CD4-positive, alpha-beta T cell (primary cell): Measurements from ENCODE around the gene CD47. TPM values are rescaled to one million over a fixed set of nuclear protein-coding genes. Genes with fewer than 3 reads are reported as not detected.

Experiments used
- ATAC-seq: fragments of 200-7000 bp; cut with Tn5 transposase; one replicate; pipeline ENCODE4 v1.10.0; 2022; ENCODE audit warnings: mild to moderate bottlenecking; ENCODE audit not compliant: poor library complexity
- CTCF ChIA-PET: fragments of 350-600 bp; sonication (Branson Sonifier 250); formaldehyde crosslinking; loops from one replicate; lab custom pipeline; 2021; ENCODE audit warnings: antibody characterized with exemption, inconsistent platforms; lab: Charles Lee
- POLR2A ChIA-PET: fragments of 350-600 bp; sonication (Branson Sonifier 250); formaldehyde crosslinking; loops from one replicate; lab custom pipeline; 2021; ENCODE audit warnings: antibody characterized with exemption, inconsistent platforms; lab: Charles Lee
- DNase-seq, 14 experiments: peaks; one replicate each; pipeline ENCODE4 v3.0.0-alpha.2; 2013 to 2020; ENCODE audit warnings: mixed read lengths in 2 of 14
- H3K27ac ChIP-seq, 2 donors: one replicate each; pipeline versions ENCODE4 v1.5.1 to v1.7.0; 2013; ENCODE audit warnings: low read length in 2 of 2, low read depth in 1 of 2, mild to moderate bottlenecking in 1 of 2
- H3K27me3 ChIP-seq, 2 experiments: 1 replicate in 1 of 2; 2 replicates in 1 of 2; pipeline versions ENCODE4 v1.6.1 to v1.7.0; 2013; ENCODE audit warnings: low read length in 2 of 2, control low read depth in 1 of 2, mild to moderate bottlenecking in 1 of 2, moderate library complexity in 1 of 2; ENCODE audit not compliant: insufficient read depth in 2 of 2, control insufficient read depth in 1 of 2
- H3K36me3 ChIP-seq: one replicate; pipeline ENCODE4 v1.6.1; 2013; ENCODE audit warnings: low read length, control low read depth; ENCODE audit not compliant: insufficient read depth
- H3K4me1 ChIP-seq: one replicate; pipeline ENCODE4 v1.6.1; 2013; ENCODE audit warnings: low read length, control low read depth; ENCODE audit not compliant: insufficient read depth
- H3K4me3 ChIP-seq: one replicate; pipeline ENCODE4 v1.5.1; 2013; ENCODE audit warnings: mild to moderate bottlenecking, low read length, moderate library complexity
- H3K9me3 ChIP-seq, 2 experiments: 1 replicate in 1 of 2; 2 replicates in 1 of 2; pipeline versions ENCODE4 v1.6.1 to v1.7.0; 2013; ENCODE audit warnings: low read length in 2 of 2, mild to moderate bottlenecking in 2 of 2, control low read depth in 1 of 2, moderate library complexity in 1 of 2; ENCODE audit not compliant: control insufficient read depth in 1 of 2, insufficient read depth in 1 of 2
- H3K27ac Mint-ChIP-seq: one replicate; pipeline ENCODE4 v1.8.0; 2020; ENCODE audit warnings: mixed read lengths
- H3K27me3 Mint-ChIP-seq: one replicate; pipeline ENCODE4 v1.8.0; 2021; ENCODE audit warnings: mixed read lengths
- H3K36me3 Mint-ChIP-seq: one replicate; pipeline ENCODE4 v1.8.0; 2021; ENCODE audit warnings: low read depth, mixed read lengths
- H3K4me1 Mint-ChIP-seq: one replicate; pipeline ENCODE4 v1.8.0; 2021; ENCODE audit warnings: low read depth, mixed read lengths
- H3K4me3 Mint-ChIP-seq: one replicate; pipeline ENCODE4 v1.8.0; 2020; ENCODE audit warnings: mild to moderate bottlenecking, mixed read lengths
- H3K9me3 Mint-ChIP-seq: one replicate; pipeline ENCODE4 v1.8.0; 2020; ENCODE audit warnings: mixed read lengths
- intact Hi-C, 2 experiments: fragments of 100-400 bp; cut with DNase I in 1 of 2; cut with micrococcal nuclease in 1 of 2; formaldehyde crosslinking; loops; one replicate each; pipeline versions ENCODE4 v1.15.1 to v1.9.0; 2023 to 2025; cut with DNase I, micrococcal nuclease
- total RNA-seq, 174 experiments: library from RNA in 2 of 174; stranded (reverse) in 2 of 174; gene quantifications; one replicate each; pipeline ENCODE4 v1.2.3 and lab custom pipeline; 2021 to 2026
- TF ChIP-seq, protein P1 (sequence below): fragments of 200-600 bp; IDR thresholded peaks from one replicate; pipeline ENCODE4 v1.8.0; 2022; ENCODE audit warnings: antibody characterized with exemption, mild to moderate bottlenecking

Gene CD47
- total RNA-seq, 2 experiments from 2014 or later, result 166 to 170 TPM

DNA sequence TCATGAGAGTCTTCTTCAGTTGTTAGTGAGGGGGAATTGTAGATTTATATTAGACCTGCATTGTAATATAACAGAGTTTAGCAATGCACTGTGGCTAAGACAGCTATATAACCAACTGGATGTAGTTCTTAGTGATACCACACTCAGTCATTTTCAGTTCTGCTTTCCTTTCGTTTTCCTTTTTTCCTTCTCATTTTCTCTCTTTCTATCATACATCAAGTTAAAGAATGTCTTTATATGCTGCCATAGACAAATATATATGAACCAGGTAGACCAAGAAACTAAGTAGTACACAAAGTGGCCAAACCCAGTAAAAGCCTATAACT, 43.7 kb upstream of the CD47 start:
- Mint-ChIP-seq H3K36me3 (peaks cover 78% of the 10 kb centered on the region), H3K27me3 (no peaks in the 10 kb centered on the region), H3K4me1 (peaks cover 87% of the 10 kb centered on the region), H3K9me3 (no peaks in the 10 kb centered on the region), H3K4me3 (peak overlapping the region; percentile 75), H3K27ac (peak overlapping the region; percentile 82)
- H3K27me3 ChIP-seq, result no peaks in the 10 kb centered on the region
- no peak overlapping the region for H3K27ac ChIP-seq
- peak; percentile 39 for ATAC-seq
- CTCF ChIA-PET, result no interaction called here
- POLR2A ChIA-PET, result interaction anchor here (0.6 to 3.3 kb wide), 7 partner anchors 9 to 49 kb away, joined by 3 to 14 read pairs (median 4); no protein-coding TSS in a partner anchor
- intact Hi-C loops, result no loop called here
- TF ChIP-seq, protein P1, sequence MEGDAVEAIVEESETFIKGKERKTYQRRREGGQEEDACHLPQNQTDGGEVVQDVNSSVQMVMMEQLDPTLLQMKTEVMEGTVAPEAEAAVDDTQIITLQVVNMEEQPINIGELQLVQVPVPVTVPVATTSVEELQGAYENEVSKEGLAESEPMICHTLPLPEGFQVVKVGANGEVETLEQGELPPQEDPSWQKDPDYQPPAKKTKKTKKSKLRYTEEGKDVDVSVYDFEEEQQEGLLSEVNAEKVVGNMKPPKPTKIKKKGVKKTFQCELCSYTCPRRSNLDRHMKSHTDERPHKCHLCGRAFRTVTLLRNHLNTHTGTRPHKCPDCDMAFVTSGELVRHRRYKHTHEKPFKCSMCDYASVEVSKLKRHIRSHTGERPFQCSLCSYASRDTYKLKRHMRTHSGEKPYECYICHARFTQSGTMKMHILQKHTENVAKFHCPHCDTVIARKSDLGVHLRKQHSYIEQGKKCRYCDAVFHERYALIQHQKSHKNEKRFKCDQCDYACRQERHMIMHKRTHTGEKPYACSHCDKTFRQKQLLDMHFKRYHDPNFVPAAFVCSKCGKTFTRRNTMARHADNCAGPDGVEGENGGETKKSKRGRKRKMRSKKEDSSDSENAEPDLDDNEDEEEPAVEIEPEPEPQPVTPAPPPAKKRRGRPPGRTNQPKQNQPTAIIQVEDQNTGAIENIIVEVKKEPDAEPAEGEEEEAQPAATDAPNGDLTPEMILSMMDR, result no peak
- H3K9me3 ChIP-seq, result no peaks in the 10 kb centered on the region
- peak in 1 of 14 experiments; percentile 14 for DNase-seq
- H3K36me3 ChIP-seq, result peaks cover 14% of the 10 kb centered on the region
- peak overlapping the region; percentile 15 for H3K4me3 ChIP-seq
- peaks cover 26% of the 10 kb centered on the region for H3K4me1 ChIP-seq

DNA sequence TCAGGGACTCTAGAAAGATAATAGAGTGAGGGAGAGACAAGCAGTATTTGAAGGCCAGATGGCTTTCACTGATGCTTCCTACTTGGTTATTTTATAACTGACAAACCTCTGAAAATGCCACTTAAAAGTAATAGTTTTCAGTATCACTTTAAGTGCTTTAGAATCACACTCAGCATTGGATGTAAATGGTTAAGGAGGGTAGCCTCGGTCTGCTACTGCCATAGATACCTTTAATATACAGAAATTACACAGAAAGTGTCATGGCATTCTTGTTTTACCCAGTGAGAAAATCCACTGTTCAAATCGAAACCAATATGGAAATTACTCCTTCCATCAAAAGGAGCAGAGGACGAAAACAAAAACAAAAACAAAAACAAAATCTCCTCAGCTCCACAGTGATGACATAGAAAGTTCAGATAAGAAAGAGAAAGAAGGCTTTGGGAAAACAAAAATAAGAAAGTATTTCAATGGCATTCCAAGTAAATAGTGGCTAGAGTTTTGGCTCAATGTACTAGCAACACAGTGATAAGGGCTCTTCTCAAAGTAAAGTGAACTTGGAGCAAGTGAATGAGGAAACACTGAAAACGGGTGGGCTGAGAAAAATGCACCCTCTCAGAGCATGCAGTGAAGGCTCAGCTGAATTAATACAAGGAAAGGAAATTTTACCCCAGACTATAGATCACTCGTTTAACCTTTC, 43.2 kb upstream of the CD47 start:
- peak overlapping the region; percentile 75 for H3K4me3 Mint-ChIP-seq
- no peaks in the 10 kb centered on the region for H3K9me3 ChIP-seq
- DNase-seq (peak in 1 of 14 experiments; percentile 46), ATAC-seq (peak; percentile 17)
- H3K27ac Mint-ChIP-seq, result peak overlapping the region; percentile 82
- intact Hi-C loops, result no loop called here
- ChIA-PET POLR2A (interaction anchor here (0.6 to 3.3 kb wide), 10 partner anchors 8 to 90 kb away, joined by 3 to 14 read pairs (median 4); no protein-coding TSS in a partner anchor), CTCF (no interaction called here)
- peak overlapping the region; percentile 15 for H3K4me3 ChIP-seq
- H3K36me3 Mint-ChIP-seq, result peaks cover 76% of the 10 kb centered on the region
- peaks cover 92% of the 10 kb centered on the region for H3K4me1 Mint-ChIP-seq
- H3K27me3 ChIP-seq, result no peaks in the 10 kb centered on the region
- H3K9me3 Mint-ChIP-seq, result no peaks in the 10 kb centered on the region
- TF ChIP-seq, protein P1, result no peak
- H3K27ac ChIP-seq, result peak overlapping the region in 1 of 2 donors; percentile 6
- peaks cover 14% of the 10 kb centered on the region for H3K36me3 ChIP-seq
- H3K4me1 ChIP-seq, result peaks cover 31% of the 10 kb centered on the region
- H3K27me3 Mint-ChIP-seq, result no peaks in the 10 kb centered on the region

DNA sequence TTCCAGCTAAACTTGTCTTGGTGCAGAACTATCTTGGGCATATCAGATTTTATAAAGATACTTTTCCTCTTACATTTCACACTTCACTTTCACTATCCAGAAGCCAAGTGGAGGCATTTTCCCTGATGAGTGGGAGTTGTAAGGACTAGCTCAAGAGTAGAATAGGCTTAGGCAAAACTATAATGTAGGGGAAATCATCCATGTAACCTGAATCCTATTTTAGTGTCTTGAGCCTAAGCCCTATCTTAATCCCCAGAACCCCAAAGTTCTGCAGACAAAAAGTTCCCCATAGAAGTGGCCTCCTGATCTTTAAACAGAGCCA, 42.2 kb upstream of the CD47 start:
- Mint-ChIP-seq H3K27ac (peak overlapping the region; percentile 82), H3K36me3 (peaks cover 79% of the 10 kb centered on the region), H3K4me1 (peaks cover 98% of the 10 kb centered on the region), H3K4me3 (peak overlapping the region; percentile 75), H3K9me3 (peaks cover 4% of the 10 kb centered on the region), H3K27me3 (no peaks in the 10 kb centered on the region)
- Histone ChIP-seq H3K27ac (no peak overlapping the region), H3K4me3 (peak overlapping the region; percentile 7), H3K9me3 (no peaks in the 10 kb centered on the region), H3K36me3 (peaks cover 16% of the 10 kb centered on the region), H3K4me1 (peaks cover 40% of the 10 kb centered on the region), H3K27me3 (no peaks in the 10 kb centered on the region)
- ATAC-seq (no peak), DNase-seq (no peak)
- CTCF ChIA-PET, result no interaction called here
- POLR2A ChIA-PET, result interaction anchor here (0.9 to 3.3 kb wide), 9 partner anchors 7 to 91 kb away, joined by 3 to 14 read pairs (median 4); partner anchors contain the start of gene IFT57
- TF ChIP-seq, protein P1, result no peak
- intact Hi-C loops, result no loop called here
